Muscle layer of colon (tissue), 2 donors: ENCODE results near the gene SORL1.
"Not testable (repeated sequence)": the region's sequence is repeated elsewhere in the genome, so short reads cannot be mapped to it uniquely, and the experiment has no call there.

ENCODE experiments used
- H3K27ac ChIP-seq: one replicate; pipeline ENCODE4 v1.7.0; 2013; ENCODE audit warnings: low read depth, mild to moderate bottlenecking, low read length, moderate library complexity
- H3K27me3 ChIP-seq, 2 donors: one replicate each; pipeline ENCODE4 v1.7.0; 2013; ENCODE audit warnings: low read length in 2 of 2, mild to moderate bottlenecking in 2 of 2; ENCODE audit not compliant: insufficient read depth in 2 of 2, control insufficient read depth in 1 of 2
- H3K36me3 ChIP-seq: one replicate; pipeline ENCODE4 v1.7.0; 2013; ENCODE audit warnings: mild to moderate bottlenecking, low read length; ENCODE audit not compliant: insufficient read depth
- H3K4me1 ChIP-seq: one replicate; pipeline ENCODE4 v1.7.0; 2013; ENCODE audit warnings: mild to moderate bottlenecking, low read length; ENCODE audit not compliant: insufficient read depth
- H3K4me3 ChIP-seq, 2 donors: one replicate each; pipeline ENCODE4 v1.7.0; 2013; ENCODE audit warnings: low read length in 2 of 2, low read depth in 1 of 2, mild to moderate bottlenecking in 1 of 2, moderate library complexity in 1 of 2
- H3K9ac ChIP-seq: one replicate; pipeline ENCODE4 v1.7.0; 2013; ENCODE audit warnings: low read length
- H3K9me3 ChIP-seq: one replicate; pipeline ENCODE4 v1.7.0; 2013; ENCODE audit warnings: mild to moderate bottlenecking, low read length
- donor health status: abdominal sarcoma.
- donor health status: Adenocarcinoma of cecum.

The SORL1 gene

DNA sequence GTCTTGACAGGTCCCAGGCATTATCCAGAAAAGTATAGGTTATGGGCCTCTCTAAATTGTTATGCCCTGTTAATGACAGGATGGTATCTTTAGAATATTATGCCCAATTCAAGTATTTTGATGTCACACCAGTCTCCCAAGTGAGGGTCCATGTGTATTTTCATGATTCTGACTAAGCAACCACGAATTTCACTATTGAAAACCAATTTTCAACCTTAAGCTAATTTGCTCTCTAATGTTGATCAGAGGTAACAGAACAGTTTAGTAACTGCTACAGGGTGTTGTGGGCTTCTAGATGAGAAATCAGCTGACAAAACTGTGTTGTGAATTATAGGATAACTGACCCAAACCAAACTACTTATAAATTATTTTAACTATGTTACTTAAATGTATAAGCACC lies 48.6 kb downstream of the SORL1 start:
- Histone ChIP-seq H3K36me3 (peaks cover 14% of the 10 kb centered on the region), H3K9me3 (no peaks in the 10 kb centered on the region), H3K27ac (no peak overlapping the region), H3K27me3 (no peaks in the 10 kb centered on the region), H3K4me3 (no peak overlapping the region), H3K9ac (no peak overlapping the region), H3K4me1 (no peaks in the 10 kb centered on the region)

DNA sequence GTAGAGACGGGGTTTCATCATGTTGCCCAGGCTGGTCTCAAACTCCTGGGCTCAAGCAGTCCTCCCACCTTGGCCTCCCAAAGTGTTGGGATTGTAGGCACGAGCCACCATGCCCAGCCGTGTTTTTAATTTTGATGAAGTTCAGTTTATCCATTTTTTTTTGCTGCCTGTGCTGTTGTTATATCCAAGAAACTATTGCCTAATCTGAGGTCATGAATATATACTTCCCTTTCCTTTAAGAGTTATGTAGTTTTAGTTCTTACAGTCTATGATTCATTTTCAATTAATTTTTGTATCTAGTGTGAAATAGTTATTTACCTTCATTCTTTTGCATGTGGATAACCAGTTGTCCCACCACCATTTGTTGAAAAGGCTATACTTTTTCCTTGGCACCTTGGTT lies 50.9 kb downstream of the SORL1 start:
- Histone ChIP-seq H3K9ac (no peak overlapping the region), H3K4me3 (no peak overlapping the region), H3K27ac (no peak overlapping the region), H3K9me3 (no peaks in the 10 kb centered on the region), H3K4me1 (no peaks in the 10 kb centered on the region), H3K36me3 (peaks cover 1% of the 10 kb centered on the region), H3K27me3 (no peaks in the 10 kb centered on the region)

GRCh38 chr11:121506237-121506636 lies 54.1 kb downstream of the SORL1 start:
- H3K4me3 ChIP-seq, H3K27ac ChIP-seq, H3K27me3 ChIP-seq, H3K4me1 ChIP-seq, H3K9ac ChIP-seq, H3K9me3 ChIP-seq, H3K36me3 ChIP-seq: not testable (repeated sequence)

GRCh38 chr11:121508449-121508848 lies 56.3 kb downstream of the SORL1 start:
- no peaks in the 10 kb centered on the region for H3K9me3 ChIP-seq
- no peaks in the 10 kb centered on the region for H3K4me1 ChIP-seq
- no peak overlapping the region for H3K27ac ChIP-seq
- no peaks in the 10 kb centered on the region for H3K36me3 ChIP-seq
- no peak overlapping the region for H3K9ac ChIP-seq
- H3K27me3 ChIP-seq = no peaks in the 10 kb centered on the region
- no peak overlapping the region for H3K4me3 ChIP-seq

DNA sequence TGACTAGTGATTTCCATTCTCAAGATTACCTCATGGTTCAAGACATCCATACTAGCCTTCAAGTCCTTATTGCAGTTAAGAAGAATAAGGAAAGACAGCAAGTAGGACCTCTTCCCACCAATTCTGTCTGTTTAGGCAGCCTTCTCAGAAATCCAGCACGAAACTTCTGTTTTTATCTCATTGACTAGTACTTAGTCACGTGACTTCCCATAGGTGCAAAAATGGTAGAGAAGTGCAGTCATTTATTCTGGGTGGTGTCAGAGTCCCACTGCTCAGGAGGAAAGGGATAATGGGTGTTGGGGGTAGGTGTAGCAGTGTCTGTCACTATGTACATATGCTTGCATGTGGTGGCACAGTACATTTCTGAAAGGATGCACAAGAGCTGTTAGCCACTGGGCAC lies 58.3 kb downstream of the SORL1 start:
- no peak overlapping the region for H3K4me3 ChIP-seq
- H3K36me3 ChIP-seq = no peaks in the 10 kb centered on the region
- H3K9ac ChIP-seq = no peak overlapping the region
- no peaks in the 10 kb centered on the region for H3K27me3 ChIP-seq
- H3K27ac ChIP-seq = no peak overlapping the region
- H3K4me1 ChIP-seq = no peaks in the 10 kb centered on the region
- no peaks in the 10 kb centered on the region for H3K9me3 ChIP-seq

DNA sequence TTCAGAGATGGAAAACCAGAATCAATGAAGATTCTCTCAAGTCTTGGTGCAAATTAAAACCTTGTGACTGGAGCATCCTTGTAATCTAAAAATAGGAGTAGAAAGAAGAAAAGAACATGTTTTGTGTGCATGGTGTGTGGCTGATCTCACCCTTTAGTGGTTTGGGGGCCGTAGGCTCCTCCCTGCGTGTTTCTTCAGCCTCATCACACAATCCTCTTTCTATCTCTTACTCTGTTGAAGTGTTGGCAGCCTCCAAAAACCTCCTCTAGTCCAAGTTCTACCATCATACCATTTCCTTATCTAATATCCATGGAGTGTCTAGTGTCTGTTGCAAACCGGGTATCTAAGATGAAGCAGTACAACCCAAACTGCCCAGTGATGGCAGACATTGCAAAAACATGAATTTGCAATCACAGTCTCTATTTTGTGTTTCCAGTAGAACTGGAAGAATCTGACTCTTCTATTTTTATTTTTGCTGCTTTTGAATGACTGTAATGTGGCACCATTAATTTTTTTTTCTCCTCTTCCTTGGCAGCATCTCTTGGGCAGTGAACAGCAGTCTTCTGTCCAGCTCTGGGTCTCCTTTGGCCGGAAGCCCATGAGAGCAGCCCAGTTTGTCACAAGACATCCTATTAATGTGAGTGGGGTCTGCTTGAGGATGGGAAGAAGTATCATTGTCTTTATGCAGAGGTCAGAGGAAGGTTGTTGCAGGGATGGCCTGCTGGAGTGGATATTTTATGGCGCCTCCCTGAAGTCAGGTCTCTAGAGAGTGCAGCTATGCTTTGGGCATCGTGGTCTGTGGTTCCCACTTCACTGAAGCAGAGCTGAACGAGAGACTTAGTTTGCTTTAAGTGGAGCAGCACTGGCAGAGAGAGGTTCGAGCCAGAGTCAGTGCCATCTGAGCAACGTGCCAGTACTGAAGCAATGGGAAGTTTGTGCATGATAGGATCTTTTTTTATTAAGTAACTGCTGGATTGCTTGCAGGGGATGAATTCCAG lies 60.7 kb downstream of the SORL1 start:
- no peaks in the 10 kb centered on the region for H3K27me3 ChIP-seq
- H3K4me1 ChIP-seq = no peaks in the 10 kb centered on the region
- H3K4me3 ChIP-seq = no peak overlapping the region
- H3K36me3 ChIP-seq = no peaks in the 10 kb centered on the region
- H3K9ac ChIP-seq = no peak overlapping the region
- H3K9me3 ChIP-seq = no peaks in the 10 kb centered on the region
- no peak overlapping the region for H3K27ac ChIP-seq

GRCh38 chr11:121513807-121514206 lies 61.7 kb downstream of the SORL1 start:
- no peak overlapping the region for H3K27ac ChIP-seq
- H3K9me3 ChIP-seq = no peaks in the 10 kb centered on the region
- no peak overlapping the region for H3K9ac ChIP-seq
- H3K4me3 ChIP-seq = no peak overlapping the region
- no peaks in the 10 kb centered on the region for H3K27me3 ChIP-seq
- H3K36me3 ChIP-seq = no peaks in the 10 kb centered on the region
- H3K4me1 ChIP-seq = no peaks in the 10 kb centered on the region

DNA sequence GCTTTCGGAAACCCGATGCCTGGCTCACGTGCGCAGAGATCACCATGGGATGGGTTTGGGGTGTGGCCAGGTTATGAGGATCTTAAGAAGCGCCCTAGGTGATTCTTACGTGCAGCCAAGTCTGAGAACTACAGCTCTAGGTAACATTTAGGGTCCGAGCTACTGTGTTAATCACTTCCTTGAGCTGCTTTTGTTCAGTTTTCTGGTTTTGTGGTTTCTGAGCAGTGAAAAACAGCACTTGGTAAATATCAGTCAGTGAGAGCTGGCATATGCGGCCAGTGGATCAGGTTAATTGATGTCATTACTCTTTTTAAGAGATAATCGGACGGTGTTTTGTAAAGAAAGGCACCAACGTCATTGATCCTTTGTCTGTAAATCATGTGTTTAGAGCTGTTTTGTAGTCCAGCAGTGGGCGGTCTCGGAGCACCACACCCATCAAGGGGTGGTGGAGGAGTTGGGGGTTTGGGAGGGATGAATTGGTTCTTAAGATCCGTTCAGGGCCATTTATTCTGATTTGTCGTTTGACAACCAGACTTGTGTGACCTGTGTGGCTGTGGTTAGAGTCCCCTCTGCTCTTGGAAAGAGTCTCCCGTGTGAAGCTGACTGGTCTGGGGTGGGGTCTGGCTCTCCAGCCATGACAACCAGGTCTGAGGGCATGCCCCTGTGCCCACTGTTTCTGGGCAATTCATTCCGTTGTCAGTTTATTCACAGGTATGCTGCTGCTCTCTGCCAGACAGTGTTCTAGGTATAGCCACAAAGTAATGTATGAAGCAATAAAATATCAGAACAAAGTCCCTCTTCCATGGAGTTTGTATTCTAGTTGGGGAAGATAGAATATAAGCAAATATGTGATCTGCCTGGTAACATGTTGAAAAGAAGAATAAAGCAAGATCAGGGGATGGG lies 62.6 kb downstream of the SORL1 start:
- H3K4me1 ChIP-seq = no peaks in the 10 kb centered on the region
- H3K9me3 ChIP-seq = no peaks in the 10 kb centered on the region
- no peaks in the 10 kb centered on the region for H3K36me3 ChIP-seq
- no peak overlapping the region for H3K4me3 ChIP-seq
- no peak overlapping the region for H3K9ac ChIP-seq
- H3K27me3 ChIP-seq = no peaks in the 10 kb centered on the region
- H3K27ac ChIP-seq = no peak overlapping the region

- Histone ChIP-seq H3K4me3 (no peak overlapping the region), H3K9me3 (no peaks in the 10 kb centered on the region), H3K4me1 (peaks cover 3% of the 10 kb centered on the region), H3K9ac (no peak overlapping the region), H3K27ac (no peak overlapping the region), H3K27me3 (no peaks in the 10 kb centered on the region), H3K36me3 (no peaks in the 10 kb centered on the region)
These were observed 63.2 kb downstream of the SORL1 start for GRCh38 chr11:121515335-121515671.

- Histone ChIP-seq H3K4me1 (peaks cover 14% of the 10 kb centered on the region), H3K36me3 (no peaks in the 10 kb centered on the region), H3K27me3 (no peaks in the 10 kb centered on the region), H3K27ac (no peak overlapping the region), H3K9ac (no peak overlapping the region), H3K9me3 (no peaks in the 10 kb centered on the region), H3K4me3 (no peak overlapping the region)
These were observed 65.9 kb downstream of the SORL1 start for GRCh38 chr11:121517996-121518395.

DNA sequence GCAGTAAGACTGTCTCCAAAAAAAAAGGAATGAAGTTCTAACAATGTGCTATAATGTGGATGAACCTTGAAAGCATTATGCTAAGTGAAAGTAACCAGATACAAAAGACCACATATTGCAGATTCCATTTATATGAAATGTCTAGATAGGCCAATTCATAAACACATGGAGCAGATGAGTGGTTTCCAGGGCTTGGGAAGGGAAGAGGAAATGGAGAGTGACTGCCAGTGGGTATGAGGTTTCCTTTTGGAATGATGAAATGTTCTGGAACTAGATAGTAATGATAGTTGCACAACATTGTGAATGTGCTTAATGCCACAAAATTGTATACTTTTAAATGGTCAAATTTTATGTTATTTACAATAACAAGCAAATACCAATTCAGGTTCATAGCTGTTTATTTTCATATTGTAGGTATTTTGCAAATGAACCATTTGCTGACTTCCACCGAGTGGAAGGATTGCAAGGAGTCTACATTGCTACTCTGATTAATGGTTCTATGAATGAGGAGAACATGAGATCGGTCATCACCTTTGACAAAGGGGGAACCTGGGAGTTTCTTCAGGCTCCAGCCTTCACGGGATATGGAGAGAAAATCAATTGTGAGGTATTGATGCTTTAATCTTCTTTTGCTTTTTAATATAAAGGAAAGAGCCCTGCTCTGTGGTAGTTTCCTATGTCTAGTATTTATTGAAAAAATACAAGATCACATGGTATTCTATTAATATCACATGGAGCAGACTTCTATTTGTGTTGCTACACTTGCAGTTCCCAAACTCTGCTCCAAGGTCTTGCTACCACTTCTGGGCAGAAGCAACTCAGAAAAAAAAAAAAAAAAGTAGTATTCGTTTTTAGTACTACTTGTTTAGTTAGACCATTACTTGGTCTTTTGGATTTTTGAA lies 68.4 kb downstream of the SORL1 start:
- H3K4me1 ChIP-seq = peaks cover 14% of the 10 kb centered on the region
- H3K9ac ChIP-seq = no peak overlapping the region
- H3K27me3 ChIP-seq = no peaks in the 10 kb centered on the region
- H3K9me3 ChIP-seq = no peaks in the 10 kb centered on the region
- H3K27ac ChIP-seq = no peak overlapping the region
- no peak overlapping the region for H3K4me3 ChIP-seq
- H3K36me3 ChIP-seq = no peaks in the 10 kb centered on the region
